Ureter (tissue), 1 donor: ENCODE measurements around the gene BBS12. TPM values are rescaled to one million over a fixed set of nuclear protein-coding genes. Genes with fewer than 3 reads are reported as not detected.

Experiments
- DNase-seq: peaks from one replicate; pipeline ENCODE4 v3.0.0-alpha.2; 2020; ENCODE audit warnings: low spot score
- total RNA-seq: library from RNA; stranded (reverse); gene quantifications from one replicate; pipeline ENCODE4 v1.2.4, GENCODE V29; 2023
- donor health status: DM: yes; HTN: yes; CAD: no.

BBS12 gene
- total RNA-seq, 1 donor from 2014 or later, result 3.0 TPM

DNA sequence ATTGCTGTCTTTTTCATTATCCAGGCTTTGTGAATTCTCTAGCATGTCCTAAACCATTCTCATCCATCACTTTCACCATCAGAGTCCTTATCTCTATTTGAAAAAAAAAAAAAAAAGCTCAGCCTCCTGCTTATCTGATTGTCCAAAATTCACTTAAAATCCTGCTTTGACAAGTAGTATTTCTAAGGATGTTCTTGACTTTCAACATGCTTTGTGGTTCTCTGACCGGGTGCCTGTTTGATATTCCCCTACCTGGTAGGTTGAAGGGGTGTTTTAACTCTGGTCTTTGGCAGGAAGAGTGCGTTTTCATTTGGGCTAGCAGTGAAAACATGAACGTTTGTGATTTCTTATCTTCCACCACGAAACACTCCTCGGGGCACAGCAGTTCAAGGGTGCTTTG lies 17.3 kb upstream of the BBS12 start:
- no peak for DNase-seq

DNA sequence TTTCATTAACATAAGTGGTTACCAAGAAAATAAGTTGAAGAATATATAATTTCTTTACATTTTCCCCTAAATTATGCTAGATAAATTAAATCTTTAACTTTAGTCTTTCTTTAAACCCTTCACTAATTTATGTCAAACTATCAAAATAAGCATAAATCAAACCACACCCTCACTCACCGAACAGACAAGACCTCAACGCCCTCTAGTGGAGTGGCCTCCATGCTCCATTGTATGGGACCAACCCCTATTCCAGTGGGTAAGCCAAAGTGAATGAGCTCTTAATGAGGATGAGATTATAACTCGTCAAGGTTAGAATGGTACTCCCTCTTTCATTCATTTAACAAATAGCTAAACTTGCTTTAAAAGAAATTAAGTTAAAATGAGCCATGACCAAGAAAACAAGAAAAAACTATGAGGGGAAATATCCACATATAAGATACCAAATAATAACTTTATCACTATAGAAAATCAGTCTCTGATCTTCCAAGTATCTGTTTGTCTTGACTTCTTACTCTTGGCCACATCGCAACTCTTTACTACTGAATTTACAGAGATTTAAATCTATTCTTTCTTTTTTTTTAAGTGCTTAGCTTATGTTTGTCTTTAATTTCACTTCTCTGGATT lies 15.6 kb upstream of the BBS12 start:
- peak; percentile 50 for DNase-seq

DNA sequence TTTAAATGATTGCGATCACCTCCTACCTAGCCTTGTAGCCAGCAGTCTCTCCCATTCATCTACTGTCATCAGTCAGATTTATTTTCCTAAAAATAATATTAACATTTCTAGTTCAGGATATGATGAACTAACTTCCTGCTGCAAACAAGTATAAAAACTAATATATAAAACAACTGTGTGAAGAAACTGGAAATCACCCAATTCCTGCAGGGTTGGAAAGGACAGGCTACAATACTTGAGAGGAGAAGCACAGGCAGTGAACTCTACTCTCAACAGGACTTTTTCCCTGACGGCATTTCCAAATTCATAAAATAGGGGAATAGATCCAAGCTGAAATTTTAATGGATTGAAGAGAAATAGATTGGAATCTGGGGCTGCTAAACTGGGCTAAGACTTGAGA lies 14.2 kb upstream of the BBS12 start:
- no peak for DNase-seq

DNA sequence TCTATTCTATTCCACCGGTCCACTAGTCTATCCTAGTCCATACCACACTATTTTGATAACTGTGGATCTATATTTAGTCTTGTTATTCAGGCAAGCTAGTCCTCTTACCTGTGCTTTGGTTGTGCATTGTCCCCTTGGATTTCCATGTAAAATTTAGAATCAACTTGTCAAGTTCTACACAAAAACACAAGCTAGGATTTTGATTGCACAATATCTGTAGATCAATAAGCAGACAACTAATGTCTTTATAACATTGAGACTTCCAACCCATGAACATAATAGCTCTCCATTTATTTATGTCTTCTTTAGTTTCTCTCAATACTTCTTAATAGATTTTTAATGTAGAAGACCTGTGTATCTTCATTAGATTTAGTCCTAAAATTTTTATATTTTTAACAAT lies 10.2 kb upstream of the BBS12 start:
- DNase-seq, result no peak

DNA sequence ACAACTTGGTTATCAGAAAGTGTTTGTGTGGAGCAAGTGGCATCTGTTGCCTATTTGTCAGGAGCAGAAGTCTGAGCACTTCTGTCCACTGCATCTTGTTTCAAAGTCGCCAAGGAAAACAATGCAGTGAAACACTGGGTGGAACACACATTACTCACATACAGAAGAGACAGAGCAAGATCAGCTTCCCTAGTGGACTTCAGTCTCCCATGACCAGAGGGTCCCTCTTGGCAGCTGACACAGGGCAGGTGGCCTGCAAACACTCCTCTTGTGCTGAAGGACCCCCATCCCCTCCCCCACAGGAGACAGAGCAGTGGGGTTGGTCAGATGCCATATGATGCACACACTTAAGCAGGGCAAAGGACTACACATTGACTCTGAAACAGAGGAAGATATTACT lies 3.6 kb upstream of the BBS12 start:
- DNase-seq, result no peak

DNA sequence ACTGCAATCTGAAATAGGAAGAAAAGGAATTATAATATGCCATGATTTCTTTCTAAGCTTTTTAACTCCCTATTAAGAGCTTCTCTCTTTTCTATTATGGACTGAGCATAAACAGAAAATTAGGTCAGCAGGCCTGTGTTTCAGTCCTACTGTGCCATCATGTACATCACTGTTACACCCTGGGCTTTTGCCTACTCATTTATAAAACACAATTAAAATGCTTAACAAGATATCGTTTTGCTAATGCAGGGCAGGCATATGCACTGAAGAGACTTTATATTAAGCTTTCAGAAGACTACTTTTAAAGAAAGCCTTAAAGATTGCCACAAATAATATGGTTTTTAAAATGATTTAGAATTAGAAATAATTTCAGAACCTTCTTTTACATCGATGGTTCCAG lies 828 bp upstream of the BBS12 start:
- no peak for DNase-seq

DNA sequence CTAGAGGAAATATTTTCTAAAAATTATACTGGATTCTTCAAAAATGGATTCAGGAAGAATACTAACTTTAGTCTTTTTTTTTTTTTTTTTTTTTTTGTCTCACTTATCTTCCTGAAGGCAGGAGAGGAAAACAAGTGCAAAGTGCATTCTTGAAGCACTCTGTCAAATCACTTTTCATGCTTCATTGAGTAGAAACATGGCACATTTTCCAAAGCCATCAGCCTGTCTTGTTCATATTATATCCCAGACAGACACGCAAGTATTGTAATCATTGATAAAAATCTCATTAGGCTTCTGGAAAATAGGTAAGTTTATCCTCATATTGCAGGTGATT lies 1.2 kb downstream of the BBS12 start:
- no peak for DNase-seq

DNA sequence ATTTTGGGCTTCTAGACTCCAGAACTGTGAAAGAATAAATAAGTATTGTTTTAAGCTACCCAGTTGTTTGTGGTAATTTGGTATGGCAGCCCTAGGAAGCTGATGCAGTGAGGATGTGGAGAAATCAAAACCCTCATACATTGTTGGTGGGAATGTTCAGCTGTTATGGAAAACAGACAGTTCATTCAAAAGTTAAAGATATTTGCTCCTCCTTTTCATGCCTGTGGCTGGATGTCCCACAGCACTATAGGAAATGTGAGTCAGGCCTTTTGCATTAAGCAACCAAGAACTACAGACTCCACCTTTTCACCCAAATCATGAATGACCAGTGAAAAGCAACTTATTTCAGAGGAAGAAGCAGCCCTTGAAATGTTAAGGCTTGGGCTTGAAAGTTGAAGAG lies 6.7 kb downstream of the BBS12 start:
- DNase-seq, result no peak

DNA sequence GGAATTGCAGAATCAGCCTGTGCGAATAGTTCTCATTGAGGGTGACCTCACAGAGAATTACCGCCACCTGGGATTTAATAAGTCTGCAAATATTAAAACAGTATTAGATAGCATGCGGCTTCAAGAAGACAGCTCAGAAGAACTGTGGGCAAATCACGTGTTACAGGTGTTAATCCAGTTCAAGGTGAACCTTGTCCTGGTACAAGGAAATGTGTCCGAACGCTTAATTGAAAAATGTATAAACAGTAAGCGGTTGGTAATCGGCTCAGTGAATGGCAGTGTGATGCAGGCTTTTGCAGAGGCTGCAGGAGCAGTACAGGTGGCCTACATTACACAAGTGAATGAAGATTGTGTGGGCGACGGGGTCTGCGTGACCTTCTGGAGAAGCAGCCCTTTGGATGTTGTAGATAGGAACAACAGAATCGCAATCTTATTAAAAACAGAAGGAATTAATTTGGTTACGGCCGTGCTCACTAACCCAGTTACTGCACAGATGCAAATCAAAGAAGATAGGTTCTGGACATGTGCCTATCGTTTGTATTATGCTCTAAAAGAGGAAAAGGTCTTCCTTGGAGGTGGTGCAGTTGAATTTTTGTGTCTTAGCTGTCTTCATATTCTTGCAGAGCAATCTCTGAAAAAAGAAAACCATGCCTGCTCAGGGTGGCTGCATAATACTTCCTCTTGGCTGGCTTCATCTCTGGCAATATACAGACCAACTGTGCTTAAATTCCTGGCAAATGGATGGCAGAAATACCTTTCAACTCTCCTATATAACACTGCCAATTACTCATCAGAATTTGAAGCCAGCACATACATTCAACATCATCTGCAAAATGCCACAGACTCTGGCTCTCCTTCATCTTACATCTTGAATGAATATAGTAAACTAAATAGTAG lies 10.7 kb downstream of the BBS12 start:
- DNase-seq, result no peak

DNA sequence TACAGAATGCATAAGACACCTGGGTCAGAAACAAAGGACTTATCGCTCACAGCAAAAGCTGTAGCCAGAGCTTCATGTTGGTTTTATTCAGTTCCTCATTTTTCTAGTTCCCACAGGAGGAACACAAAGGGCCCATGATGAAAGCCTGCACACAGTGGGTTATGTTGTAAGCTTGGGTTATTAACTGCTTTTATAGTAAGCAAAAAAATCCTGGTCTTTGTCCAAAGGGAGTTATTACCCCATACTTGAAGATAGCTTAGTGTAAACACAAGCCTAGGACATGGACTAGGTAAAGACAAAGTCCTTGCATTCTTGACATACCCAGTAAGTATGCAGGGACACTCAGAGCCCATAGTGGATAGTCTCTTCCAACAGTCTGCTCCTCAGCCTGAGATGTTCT lies 11.7 kb downstream of the BBS12 start:
- no peak for DNase-seq

DNA sequence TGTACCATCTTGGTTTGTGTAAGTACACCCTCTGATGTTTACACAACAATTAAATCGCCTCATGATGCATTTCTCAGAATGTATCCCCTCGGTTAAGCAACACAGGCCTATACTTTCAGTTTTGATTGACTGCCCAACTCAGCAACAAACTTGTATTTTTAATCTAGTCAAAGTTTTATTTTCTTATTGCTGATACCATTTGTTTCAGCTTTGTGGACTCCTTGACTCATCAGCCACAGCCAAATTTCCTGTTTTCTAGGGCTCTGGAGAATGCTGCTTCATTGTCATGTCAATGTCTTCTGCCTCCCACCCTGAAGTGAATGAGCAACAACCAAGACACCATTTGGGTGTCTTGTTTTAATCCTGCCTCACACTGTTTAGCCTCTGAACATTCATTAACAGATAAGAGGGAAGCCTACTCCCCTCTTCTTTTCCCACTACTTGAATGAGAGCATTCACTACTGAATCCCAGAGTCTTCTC lies 14.0 kb downstream of the BBS12 start:
- DNase-seq, result no peak

DNA sequence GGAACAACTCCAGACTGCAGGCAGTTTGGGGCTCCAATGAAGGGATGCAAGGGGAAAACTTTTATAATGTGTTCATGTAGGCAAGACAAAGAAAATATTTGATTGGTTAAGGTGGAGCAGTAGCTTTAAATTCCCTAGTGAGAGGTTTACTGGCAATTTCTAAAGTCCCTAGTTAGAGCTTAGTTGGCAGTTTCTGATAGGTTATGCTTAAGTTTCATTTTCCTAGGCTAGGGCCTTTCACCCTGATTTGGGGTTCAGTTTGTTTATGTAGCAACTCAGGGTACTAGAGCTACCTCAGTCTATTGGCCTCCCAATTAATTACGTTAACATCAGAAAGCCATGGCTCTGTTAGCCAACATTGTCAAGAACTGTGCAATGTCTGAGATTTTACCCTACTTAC lies 14.6 kb downstream of the BBS12 start:
- no peak for DNase-seq

DNA sequence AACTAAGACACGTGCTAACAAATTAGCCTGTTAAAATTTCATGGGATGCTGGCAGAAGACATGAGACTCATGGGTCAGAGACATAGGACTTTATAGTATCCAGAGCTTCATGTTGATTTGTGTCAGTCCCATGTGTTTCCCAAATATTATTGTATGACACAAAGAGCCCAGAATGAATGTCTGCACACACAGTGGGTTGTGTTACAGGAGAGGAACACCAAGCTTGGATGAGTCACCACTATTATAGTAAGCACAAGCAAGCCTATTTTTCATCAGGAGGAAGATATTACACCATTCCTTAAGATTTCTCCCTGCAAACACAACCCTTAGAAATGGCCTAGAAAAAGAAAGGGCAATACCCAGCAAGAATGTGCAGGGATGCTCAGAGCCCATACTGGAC lies 15.4 kb downstream of the BBS12 start:
- no peak for DNase-seq

DNA sequence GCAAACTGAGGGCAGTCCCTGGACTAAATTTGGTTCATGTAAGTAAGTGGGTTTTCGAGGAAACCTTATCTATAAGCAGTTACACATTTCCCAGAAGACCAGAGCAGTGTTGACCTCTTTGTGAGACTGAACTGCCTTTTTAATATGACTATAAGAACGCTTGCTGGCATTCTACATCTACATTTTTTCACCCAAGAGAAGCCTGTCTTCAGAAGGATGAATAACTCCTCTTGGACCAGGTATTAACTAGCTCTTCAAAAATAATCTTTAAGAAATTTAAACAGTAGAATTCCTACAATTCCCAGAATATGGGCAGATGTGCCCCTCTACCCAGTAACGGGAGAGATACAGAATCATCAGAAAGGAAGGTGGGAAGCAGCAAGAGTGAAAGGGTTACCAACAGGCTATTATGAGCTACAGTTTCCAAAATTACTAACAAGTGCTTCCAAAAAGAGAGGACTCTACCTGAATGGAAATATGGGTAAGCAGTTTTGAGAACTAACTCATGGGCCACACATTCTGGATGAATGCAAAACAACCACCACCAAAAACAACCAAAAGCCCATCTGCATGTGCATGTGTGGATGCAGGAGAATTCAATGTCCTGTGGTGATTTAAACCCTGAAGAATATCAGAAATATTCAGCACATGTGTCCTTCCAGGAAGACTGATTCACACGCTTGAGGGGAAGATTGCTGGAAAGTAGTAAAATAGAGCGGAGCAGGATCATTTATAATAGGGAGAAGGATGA lies 17.4 kb downstream of the BBS12 start:
- DNase-seq, result no peak

DNA sequence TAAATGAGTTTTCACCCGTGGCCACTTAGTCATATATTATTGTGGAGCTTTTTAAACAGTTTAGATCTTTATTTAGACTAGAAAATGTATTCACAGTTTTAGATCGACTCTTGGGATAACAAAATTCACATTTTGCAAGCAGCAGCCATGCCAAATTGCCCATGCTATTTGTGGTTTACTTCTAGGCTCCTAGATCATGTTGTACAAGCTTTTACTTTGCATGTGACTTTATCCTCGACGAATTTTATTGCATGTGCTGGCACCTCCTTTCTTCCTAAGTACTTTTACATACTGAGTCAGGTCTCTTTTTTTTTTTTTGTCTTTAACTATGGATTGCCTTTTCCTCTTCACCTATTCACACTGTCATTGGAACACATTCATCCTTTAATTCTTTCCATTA lies 23.2 kb downstream of the BBS12 start:
- no peak for DNase-seq

DNA sequence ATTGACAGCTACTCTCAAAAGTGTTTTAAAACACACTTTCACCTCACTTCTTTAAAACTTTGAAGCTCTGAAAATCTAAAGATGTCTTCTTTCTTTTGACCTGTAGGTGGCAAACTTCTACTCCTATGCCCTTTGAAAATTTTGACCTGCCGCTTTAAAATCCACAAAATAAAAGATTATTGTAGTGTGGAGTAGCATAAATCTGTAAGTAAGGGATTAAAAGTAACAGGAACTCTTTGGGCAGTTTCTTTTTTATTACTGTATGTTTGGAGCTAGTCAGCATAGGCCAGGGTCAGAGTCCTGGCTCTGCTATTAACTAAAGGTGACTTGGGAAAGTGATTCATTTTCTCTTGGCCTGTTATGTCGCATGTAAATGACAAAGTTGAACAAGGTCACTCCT lies 25.5 kb downstream of the BBS12 start:
- no peak for DNase-seq

DNA sequence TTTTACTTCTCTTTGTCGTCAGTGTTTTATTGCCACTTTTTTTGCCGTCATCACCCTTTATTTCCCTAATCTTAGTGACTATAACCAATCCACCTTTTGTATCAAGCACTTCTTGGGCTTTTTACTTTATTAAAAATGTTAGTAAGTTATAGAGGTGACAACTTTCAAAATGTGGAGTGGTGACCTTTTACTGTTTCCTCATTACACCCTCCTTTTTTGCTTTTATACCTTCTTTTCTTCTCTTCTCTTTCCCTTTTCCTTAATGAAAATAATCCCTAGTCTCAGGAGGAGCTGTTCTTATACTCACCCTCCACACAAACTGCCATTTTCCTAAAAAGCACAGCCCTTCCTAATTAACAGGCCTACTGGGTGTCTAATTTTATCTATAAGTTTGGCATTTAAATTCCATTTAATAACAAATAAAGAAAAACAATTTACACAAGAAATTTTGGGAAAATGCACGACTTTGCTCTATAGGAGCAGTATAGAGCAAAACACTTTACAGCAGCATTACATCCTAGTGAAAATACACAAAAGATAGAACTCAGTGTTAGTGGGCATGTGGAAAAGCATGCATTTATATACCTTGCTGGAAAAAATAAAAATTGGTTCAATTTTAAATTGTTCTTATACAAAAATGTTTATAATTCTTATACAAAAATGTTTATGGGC lies 27.3 kb downstream of the BBS12 start:
- no peak for DNase-seq

DNA sequence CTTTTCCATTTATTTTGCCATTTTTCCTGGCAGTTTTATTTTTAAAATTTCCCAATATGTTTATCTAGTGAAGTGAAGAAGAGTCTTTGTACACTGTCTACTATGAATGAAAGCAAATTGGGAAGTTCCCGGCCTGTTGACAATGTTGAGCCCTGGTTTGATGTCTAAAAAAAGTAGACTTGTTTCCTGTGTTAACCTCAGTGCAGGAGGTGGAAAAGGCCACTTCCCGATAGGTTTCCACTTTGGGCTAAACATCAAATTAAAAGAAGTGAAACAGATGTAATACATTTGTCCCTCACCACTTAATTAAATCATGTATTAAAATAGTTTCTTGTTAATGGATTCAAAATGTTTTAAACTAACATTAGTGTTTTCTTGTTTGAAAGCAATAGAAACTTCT lies 30.0 kb downstream of the BBS12 start:
- no peak for DNase-seq

DNA sequence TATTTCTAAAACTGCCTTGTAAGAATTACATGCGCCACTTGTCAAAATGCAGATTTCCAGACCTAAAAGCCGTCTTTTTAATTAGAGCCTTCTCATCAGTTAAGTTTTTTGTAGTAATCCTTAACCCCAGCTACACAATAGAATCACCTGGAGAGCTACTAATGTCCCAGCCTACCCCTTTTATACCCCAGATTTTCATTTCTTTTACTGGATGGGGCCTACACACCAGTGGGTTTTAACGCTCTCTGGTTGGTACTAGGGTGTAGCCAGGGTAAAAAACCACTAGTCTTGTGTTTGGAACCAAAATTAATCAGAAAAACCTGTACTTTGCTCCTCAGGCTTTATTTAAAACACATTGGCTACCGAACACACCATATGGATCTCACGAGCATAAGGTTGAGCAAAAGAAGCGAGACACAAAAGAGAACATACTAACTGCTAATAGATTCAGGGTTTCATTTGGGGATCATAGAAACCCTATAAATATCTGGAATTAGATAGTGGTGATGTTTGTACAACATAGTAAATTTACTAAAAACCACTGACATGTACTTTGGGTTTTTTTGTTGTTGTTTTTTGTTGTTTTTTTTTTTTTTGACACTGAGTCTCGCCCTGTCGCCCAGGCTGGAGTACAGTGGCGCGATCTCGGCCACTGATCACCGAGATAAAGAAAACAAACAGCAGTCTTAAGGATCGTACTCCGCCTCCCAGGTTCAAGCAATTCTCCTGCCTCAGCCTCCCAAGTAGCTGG lies 30.6 kb downstream of the BBS12 start:
- no peak for DNase-seq

DNA sequence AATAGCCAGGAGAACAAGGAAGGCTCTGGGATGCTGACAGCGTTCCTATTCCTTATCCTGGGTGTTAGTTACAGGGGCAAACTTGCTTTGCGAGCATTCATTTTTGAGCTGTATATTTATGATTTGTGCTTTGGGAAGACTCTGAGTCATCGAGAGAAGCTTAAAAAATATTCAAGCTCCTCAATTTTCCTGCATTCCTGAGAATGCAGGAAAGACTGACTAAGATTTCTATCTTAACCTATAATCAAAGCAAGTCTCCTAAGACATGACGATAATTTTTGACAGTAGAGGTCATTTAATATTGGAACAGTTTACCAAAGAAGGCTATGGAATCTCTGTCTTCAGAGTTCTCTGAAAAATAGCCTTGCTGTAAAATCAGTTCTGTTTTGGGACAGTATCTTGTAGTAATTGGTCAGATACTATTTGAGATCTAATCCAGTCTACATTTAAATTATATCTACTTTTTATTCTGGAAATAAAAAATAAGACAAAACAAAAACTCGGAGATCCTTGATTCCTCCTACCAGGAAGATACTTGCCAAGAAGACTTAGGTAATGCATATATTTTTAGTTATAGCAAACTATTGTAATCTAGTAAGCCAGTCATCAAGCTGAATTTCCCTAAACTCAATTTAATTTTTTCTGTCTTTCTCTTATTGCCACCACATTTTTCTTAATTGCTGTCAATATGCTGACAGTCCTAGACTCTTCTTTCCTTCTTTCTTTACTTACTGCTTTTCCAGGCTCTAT lies 31.7 kb downstream of the BBS12 start:
- DNase-seq, result no peak

DNA sequence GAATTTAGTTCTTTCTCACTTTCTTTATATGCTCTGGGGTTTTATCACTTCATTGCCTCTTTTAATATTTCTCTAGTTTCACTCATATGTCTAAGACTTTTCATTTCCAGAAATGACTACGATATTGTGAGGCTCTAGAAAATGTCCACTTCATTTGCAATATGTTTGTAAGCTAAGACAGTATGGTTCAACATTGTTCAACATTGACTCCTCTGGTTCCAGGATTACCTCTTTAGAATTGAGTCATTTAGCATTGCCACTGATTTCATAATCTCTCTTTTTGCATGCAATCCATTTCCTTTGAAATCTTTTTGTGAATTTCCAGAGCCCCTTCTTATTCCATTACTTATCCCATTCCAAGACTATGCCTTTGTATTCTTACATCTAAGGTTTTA lies 32.3 kb downstream of the BBS12 start:
- DNase-seq, result no peak
